G401 (cell line): ENCODE measurements around the gene RPRD1A. TPM values are rescaled to one million over a fixed set of nuclear protein-coding genes. Genes with fewer than 3 reads are reported as not detected.

Source experiments
- DNase-seq: peaks from one replicate; pipeline ENCODE4 v3.0.0-alpha.2; 2015; ENCODE audit warnings: low spot score
- in situ Hi-C: cut with HindIII; loops from 2 replicates; pipeline ENCODE4 v1.10.0; 2016; ENCODE audit warnings: low sequenced_read_pairs, mixed read lengths
- total RNA-seq: library from RNA; depleted of rRNA; stranded (reverse); fragments of >200 nt; shearing (Covaris generic); gene quantifications from 2 replicates; pipeline ENCODE4 v1.2.3, GENCODE V29; 2014; rRNA removed

Gene RPRD1A
- total RNA-seq, 1 experiment from 2014 or later = 56.8 TPM

- no peak for DNase-seq
- in situ Hi-C loops = no loop called here
These were observed 126.1 kb downstream of the RPRD1A start for GRCh38 chr18:35941299-35941698.

Other genes starting within 250 kb of the RPRD1A start
- 53.5 and 69.7 TPM in 2 replicates for gene SLC39A6, start 61.8 kb upstream of the RPRD1A start, total RNA-seq
- gene ELP2, start 62.3 kb upstream of the RPRD1A start, total RNA-seq = 70.3 and 96.4 TPM in 2 replicates
- not detected in 2 replicates for gene MOCOS, start 119.9 kb upstream of the RPRD1A start, total RNA-seq
- 0.03 TPM in 1 of 2 replicates, not detected in the other for gene FHOD3, start 230.2 kb upstream of the RPRD1A start, total RNA-seq